Stomach smooth muscle (tissue), 2 donors: ENCODE data around the gene PDLIM1.

Source experiments
- H3K27ac ChIP-seq: one replicate; pipeline ENCODE4 v1.7.0; 2013; ENCODE audit warnings: mild to moderate bottlenecking, low read length, inconsistent platforms
- H3K27me3 ChIP-seq, 2 donors: one replicate each; pipeline ENCODE4 v1.7.0; 2013; ENCODE audit warnings: low read length in 2 of 2; ENCODE audit not compliant: insufficient read depth in 2 of 2, control insufficient read depth in 1 of 2
- H3K36me3 ChIP-seq, 2 donors: one replicate each; pipeline ENCODE4 v1.7.0; 2013; ENCODE audit warnings: low read length in 2 of 2; ENCODE audit not compliant: control insufficient read depth in 2 of 2, insufficient read depth in 2 of 2
- H3K4me1 ChIP-seq: one replicate; pipeline ENCODE4 v1.7.0; 2013; ENCODE audit warnings: low read length; ENCODE audit not compliant: control insufficient read depth, insufficient read depth
- H3K4me3 ChIP-seq, 2 donors: one replicate each; pipeline ENCODE4 v1.7.0; 2013; ENCODE audit warnings: low read length in 2 of 2
- H3K9ac ChIP-seq, 2 donors: one replicate each; pipeline ENCODE4 v1.7.0; 2013; ENCODE audit warnings: low read length in 2 of 2, mild to moderate bottlenecking in 1 of 2
- H3K9me3 ChIP-seq, 2 donors: one replicate each; pipeline ENCODE4 v1.7.0; 2013; ENCODE audit warnings: low read length in 2 of 2; ENCODE audit not compliant: control insufficient read depth in 2 of 2
- donor health status: healthy.
- donor health status: Pancreatic carcinoma.

PDLIM1 gene

GRCh38 chr10:95249467-95249866 lies 41.3 kb downstream of the PDLIM1 start:
- peaks cover 16% of the 10 kb centered on the region for H3K4me1 ChIP-seq
- no peaks in the 10 kb centered on the region for H3K27me3 ChIP-seq
- no peak overlapping the region for H3K9ac ChIP-seq
- no peak overlapping the region for H3K4me3 ChIP-seq
- no peaks in the 10 kb centered on the region for H3K9me3 ChIP-seq
- no peaks in the 10 kb centered on the region for H3K36me3 ChIP-seq
- H3K27ac ChIP-seq = no peak overlapping the region

- Histone ChIP-seq H3K4me1 (peaks cover 16% of the 10 kb centered on the region), H3K9me3 (no peaks in the 10 kb centered on the region), H3K4me3 (no peak overlapping the region), H3K27ac (no peak overlapping the region), H3K27me3 (no peaks in the 10 kb centered on the region), H3K9ac (no peak overlapping the region), H3K36me3 (no peaks in the 10 kb centered on the region)
Observed at GRCh38 chr10:95248989-95249388, 41.8 kb downstream of the PDLIM1 start.

- no peak overlapping the region for H3K9ac ChIP-seq
- no peak overlapping the region for H3K4me3 ChIP-seq
- peaks cover 0 to 2% of the 10 kb centered on the region in 2 donors for H3K36me3 ChIP-seq
- peaks cover 16% of the 10 kb centered on the region for H3K4me1 ChIP-seq
- no peak overlapping the region for H3K27ac ChIP-seq
- H3K9me3 ChIP-seq = no peaks in the 10 kb centered on the region
- H3K27me3 ChIP-seq = no peaks in the 10 kb centered on the region
Observed at GRCh38 chr10:95247881-95248583, 42.8 kb downstream of the PDLIM1 start.

- no peak overlapping the region for H3K4me3 ChIP-seq
Observed at GRCh38 chr10:95247200-95247880, 43.5 kb downstream of the PDLIM1 start.

GRCh38 chr10:95246582-95247051 lies 44.2 kb downstream of the PDLIM1 start:
- H3K9ac ChIP-seq = no peak overlapping the region
- no peaks in the 10 kb centered on the region for H3K27me3 ChIP-seq
- H3K9me3 ChIP-seq = no peaks in the 10 kb centered on the region
- H3K36me3 ChIP-seq = peaks cover 0 to 3% of the 10 kb centered on the region in 2 donors
- no peak overlapping the region for H3K27ac ChIP-seq
- H3K4me3 ChIP-seq = no peak overlapping the region
- H3K4me1 ChIP-seq = peaks cover 16% of the 10 kb centered on the region

More at GRCh38 chr10:95247200-95247880, 43.5 kb downstream of the PDLIM1 start:
- peaks cover 16% of the 10 kb centered on the region for H3K4me1 ChIP-seq
- H3K27me3 ChIP-seq = no peaks in the 10 kb centered on the region
- peaks cover 0 to 3% of the 10 kb centered on the region in 2 donors for H3K36me3 ChIP-seq
- no peaks in the 10 kb centered on the region for H3K9me3 ChIP-seq
- H3K9ac ChIP-seq = no peak overlapping the region
- no peak overlapping the region for H3K27ac ChIP-seq

GRCh38 chr10:95245425-95246055 lies 45.3 kb downstream of the PDLIM1 start:
- no peak overlapping the region for H3K27ac ChIP-seq
- H3K27me3 ChIP-seq = no peaks in the 10 kb centered on the region
- H3K36me3 ChIP-seq = peaks cover 0 to 3% of the 10 kb centered on the region in 2 donors

GRCh38 chr10:95244152-95244551 lies 46.7 kb downstream of the PDLIM1 start:
- H3K27me3 ChIP-seq = no peaks in the 10 kb centered on the region
- no peak overlapping the region for H3K27ac ChIP-seq
- no peak overlapping the region for H3K9ac ChIP-seq
- peaks cover 0 to 5% of the 10 kb centered on the region in 2 donors for H3K36me3 ChIP-seq
- H3K4me1 ChIP-seq = peaks cover 16% of the 10 kb centered on the region
- no peaks in the 10 kb centered on the region for H3K9me3 ChIP-seq
- no peak overlapping the region for H3K4me3 ChIP-seq

More at GRCh38 chr10:95245425-95246055, 45.3 kb downstream of the PDLIM1 start:
- Histone ChIP-seq H3K4me1 (peaks cover 16% of the 10 kb centered on the region), H3K9ac (no peak overlapping the region), H3K9me3 (no peaks in the 10 kb centered on the region), H3K4me3 (no peak overlapping the region)

- no peak overlapping the region for H3K27ac ChIP-seq
- H3K4me3 ChIP-seq = no peak overlapping the region
- no peaks in the 10 kb centered on the region for H3K27me3 ChIP-seq
- no peak overlapping the region for H3K9ac ChIP-seq
- H3K9me3 ChIP-seq = no peaks in the 10 kb centered on the region
- H3K4me1 ChIP-seq = peaks cover 16% of the 10 kb centered on the region
- peaks cover 0 to 7% of the 10 kb centered on the region in 2 donors for H3K36me3 ChIP-seq
Observed at GRCh38 chr10:95243318-95243617, 47.5 kb downstream of the PDLIM1 start.

- H3K27ac ChIP-seq = no peak overlapping the region
- peaks cover 0 to 9% of the 10 kb centered on the region in 2 donors for H3K36me3 ChIP-seq
- H3K4me1 ChIP-seq = peaks cover 14% of the 10 kb centered on the region
- H3K4me3 ChIP-seq = no peak overlapping the region
- H3K27me3 ChIP-seq = no peaks in the 10 kb centered on the region
- no peaks in the 10 kb centered on the region for H3K9me3 ChIP-seq
- no peak overlapping the region for H3K9ac ChIP-seq
Observed at GRCh38 chr10:95242581-95243317, 48.1 kb downstream of the PDLIM1 start.

- peaks cover 2% of the 10 kb centered on the region for H3K4me1 ChIP-seq
- no peaks in the 10 kb centered on the region for H3K27me3 ChIP-seq
- H3K4me3 ChIP-seq = no peak overlapping the region
- no peaks in the 10 kb centered on the region for H3K9me3 ChIP-seq
- peaks cover 0 to 12% of the 10 kb centered on the region in 2 donors for H3K36me3 ChIP-seq
- no peak overlapping the region for H3K27ac ChIP-seq
- H3K9ac ChIP-seq = no peak overlapping the region
Observed at GRCh38 chr10:95241533-95241932, 49.3 kb downstream of the PDLIM1 start.
